ENCODE data around the gene FAHD1.

Gene FAHD1

DNA sequence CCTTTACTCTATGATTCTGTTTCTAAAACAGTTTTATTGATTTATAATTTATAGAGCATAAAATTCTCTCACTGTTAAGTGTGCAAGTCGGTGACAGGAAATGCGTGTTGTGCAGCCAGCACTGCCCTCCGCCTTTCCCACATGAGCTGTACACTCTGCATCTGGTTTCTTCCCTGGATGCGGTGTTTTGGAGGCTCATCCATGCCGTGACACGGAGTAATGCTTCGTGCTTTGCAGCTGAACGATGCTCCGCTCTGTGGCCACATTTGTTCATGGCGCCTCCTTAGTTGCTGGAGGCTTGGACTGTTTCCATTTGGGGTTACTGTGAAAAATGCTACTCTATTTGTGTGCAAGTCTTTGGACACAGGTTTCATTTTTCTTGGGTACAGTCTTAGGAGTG is 26.3 kb upstream of the FAHD1 start:
- H3K36me3 ChIP-seq (ENCODE audit: control insufficient read depth, insufficient read depth, low read length): no peaks in the 10 kb centered on the region
- no peak overlapping the region for H3K27ac ChIP-seq (ENCODE audit: low read length)
- H3K27me3 ChIP-seq (ENCODE audit: control insufficient read depth, insufficient read depth, low read length): no peaks in the 10 kb centered on the region
- H3K4me3 ChIP-seq (ENCODE audit: low read length): no peak overlapping the region
- H3K4me1 ChIP-seq (ENCODE audit: control insufficient read depth, insufficient read depth, low read length): no peaks in the 10 kb centered on the region
- WGBS (ENCODE audit: insufficient coverage, insufficient read length): no CpG with 5 or more reads among the region's 10 CpGs
- peaks cover 3% of the 10 kb centered on the region for H3K9me3 ChIP-seq (ENCODE audit: control insufficient read depth, insufficient read depth, low read length)
- DNase-seq (ENCODE audit: low read depth, low spot score): no peak

DNA sequence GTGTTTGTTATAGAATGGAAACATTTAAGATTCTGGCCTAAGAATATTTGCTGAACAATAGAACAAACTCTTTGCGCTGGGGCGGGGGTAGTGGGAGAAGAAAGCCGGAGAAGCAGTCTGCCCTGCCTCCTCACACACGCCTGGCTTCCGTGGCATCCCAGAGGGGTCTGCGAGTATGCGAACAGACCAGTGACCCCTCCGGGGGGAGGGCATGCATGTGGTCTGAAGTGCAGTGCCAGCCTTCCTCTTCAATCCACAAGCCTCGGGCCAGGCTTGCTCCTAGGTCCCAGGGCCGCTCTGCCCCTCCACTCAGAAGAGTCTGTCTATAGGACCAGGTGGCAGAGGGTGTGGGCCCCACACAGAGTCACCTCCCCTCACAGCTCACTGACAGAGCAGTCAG is 19.4 kb upstream of the FAHD1 start:
- Histone ChIP-seq H3K9me3 (ENCODE audit: control insufficient read depth, insufficient read depth, low read length) (no peaks in the 10 kb centered on the region; the same call in 1 of the 2 replicates), H3K27me3 (ENCODE audit: control insufficient read depth, insufficient read depth, low read length) (no peaks in the 10 kb centered on the region), H3K27ac (ENCODE audit: low read length) (no peak overlapping the region), H3K4me3 (ENCODE audit: low read length) (no peak overlapping the region), H3K36me3 (ENCODE audit: control insufficient read depth, insufficient read depth, low read length) (no peaks in the 10 kb centered on the region), H3K4me1 (ENCODE audit: control insufficient read depth, insufficient read depth, low read length) (no peaks in the 10 kb centered on the region)
- no CpG with 5 or more reads among the region's 10 CpGs for WGBS (ENCODE audit: insufficient coverage, insufficient read length)
- DNase-seq (ENCODE audit: low read depth, low spot score): no peak

- H3K9me3 ChIP-seq (ENCODE audit: control insufficient read depth, insufficient read depth, low read length): no peaks in the 10 kb centered on the region; the same call in 1 of the 2 replicates
- H3K4me1 ChIP-seq (ENCODE audit: control insufficient read depth, insufficient read depth, low read length): no peaks in the 10 kb centered on the region
- no CpG with 5 or more reads among the region's 18 CpGs for WGBS (ENCODE audit: insufficient coverage, insufficient read length)
- H3K4me3 ChIP-seq (ENCODE audit: low read length): no peak overlapping the region
- H3K27ac ChIP-seq (ENCODE audit: low read length): no peak overlapping the region
- no peaks in the 10 kb centered on the region for H3K27me3 ChIP-seq (ENCODE audit: control insufficient read depth, insufficient read depth, low read length)
- DNase-seq (ENCODE audit: low read depth, low spot score): no peak
- H3K36me3 ChIP-seq (ENCODE audit: control insufficient read depth, insufficient read depth, low read length): no peaks in the 10 kb centered on the region
Measured at GRCh38 chr16:1808691-1809090, 18.3 kb upstream of the FAHD1 start.

DNA sequence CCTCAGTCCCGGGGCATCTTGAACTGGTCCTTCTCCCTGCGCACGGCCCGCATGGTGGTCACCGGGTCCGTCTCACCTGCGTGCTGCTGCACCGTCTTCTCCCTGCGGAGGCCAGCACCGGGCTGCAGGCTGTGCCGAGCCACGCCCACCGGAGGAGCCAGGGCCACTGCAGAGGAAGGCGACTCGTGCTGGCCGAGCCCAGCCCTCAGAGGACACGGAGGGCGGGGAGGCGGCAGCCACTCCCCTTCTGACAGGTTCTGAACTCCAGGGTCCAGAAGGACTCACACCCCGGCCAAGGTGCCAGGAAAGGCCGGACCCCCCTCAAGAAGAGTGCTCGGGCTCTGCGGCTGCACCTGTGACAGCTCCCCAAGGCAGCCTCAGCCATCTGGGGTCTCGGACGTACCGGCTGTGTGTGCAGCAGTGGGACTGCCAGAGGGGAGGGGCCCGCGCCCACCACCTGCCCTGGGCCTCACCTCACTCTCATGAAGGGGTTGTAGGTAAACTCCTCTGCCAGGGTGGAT is 17.7 kb upstream of the FAHD1 start:
- Histone ChIP-seq H3K27me3 (ENCODE audit: control insufficient read depth, insufficient read depth, low read length) (no peaks in the 10 kb centered on the region), H3K27ac (ENCODE audit: low read length) (no peak overlapping the region), H3K4me3 (ENCODE audit: low read length) (no peak overlapping the region), H3K9me3 (ENCODE audit: control insufficient read depth, insufficient read depth, low read length) (no peaks in the 10 kb centered on the region; the same call in 1 of the 2 replicates), H3K36me3 (ENCODE audit: control insufficient read depth, insufficient read depth, low read length) (no peaks in the 10 kb centered on the region), H3K4me1 (ENCODE audit: control insufficient read depth, insufficient read depth, low read length) (no peaks in the 10 kb centered on the region)
- no CpG with 5 or more reads among the region's 28 CpGs for WGBS (ENCODE audit: insufficient coverage, insufficient read length)
- DNase-seq (ENCODE audit: low read depth, low spot score): no peak

- no peak for DNase-seq (ENCODE audit: low read depth, low spot score)
- H3K4me3 ChIP-seq (ENCODE audit: low read length): no peak overlapping the region
- no peaks in the 10 kb centered on the region for H3K9me3 ChIP-seq (ENCODE audit: control insufficient read depth, insufficient read depth, low read length)
- H3K27ac ChIP-seq (ENCODE audit: low read length): no peak overlapping the region
- no peaks in the 10 kb centered on the region for H3K36me3 ChIP-seq (ENCODE audit: control insufficient read depth, insufficient read depth, low read length)
- H3K27me3 ChIP-seq (ENCODE audit: control insufficient read depth, insufficient read depth, low read length): no peaks in the 10 kb centered on the region
- no peaks in the 10 kb centered on the region for H3K4me1 ChIP-seq (ENCODE audit: control insufficient read depth, insufficient read depth, low read length)
- WGBS (ENCODE audit: insufficient coverage, insufficient read length): no CpG with 5 or more reads among the region's 16 CpGs
Measured at GRCh38 chr16:1810106-1810505, 16.9 kb upstream of the FAHD1 start.

GRCh38 chr16:1810536-1810935 is 16.5 kb upstream of the FAHD1 start:
- no peak for DNase-seq (ENCODE audit: low read depth, low spot score)
- H3K4me1 ChIP-seq (ENCODE audit: control insufficient read depth, insufficient read depth, low read length): no peaks in the 10 kb centered on the region
- H3K36me3 ChIP-seq (ENCODE audit: control insufficient read depth, insufficient read depth, low read length): 0 out of 2 replicates have a peak, but pooled peaks cover 2% of the 10 kb centered on the region
- no peaks in the 10 kb centered on the region for H3K9me3 ChIP-seq (ENCODE audit: control insufficient read depth, insufficient read depth, low read length)
- H3K27me3 ChIP-seq (ENCODE audit: control insufficient read depth, insufficient read depth, low read length): no peaks in the 10 kb centered on the region
- H3K4me3 ChIP-seq (ENCODE audit: low read length): no peak overlapping the region
- no CpG with 5 or more reads among the region's 16 CpGs for WGBS (ENCODE audit: insufficient coverage, insufficient read length)
- H3K27ac ChIP-seq (ENCODE audit: low read length): no peak overlapping the region

DNA sequence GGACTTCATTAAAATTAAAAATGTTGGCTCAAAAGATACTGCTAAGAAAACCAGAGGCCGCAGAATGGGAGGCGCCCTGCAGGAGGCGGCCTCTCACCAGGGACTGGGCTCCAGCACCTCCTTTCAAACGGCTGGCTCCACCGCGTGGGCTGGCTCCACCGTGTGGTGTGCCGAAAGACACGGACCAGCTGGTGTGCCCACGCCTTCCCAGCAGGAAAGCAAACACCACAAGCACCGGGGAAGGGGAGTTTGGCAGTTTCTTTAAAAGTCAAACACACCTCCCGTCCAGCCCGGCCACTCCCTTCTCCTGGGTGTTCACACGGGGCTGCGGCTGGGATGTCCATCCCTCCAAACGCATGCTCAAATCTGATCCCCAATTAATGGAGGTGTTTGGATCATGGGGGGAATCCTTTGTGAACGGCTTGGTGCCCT is 14.3 kb upstream of the FAHD1 start:
- no peak for DNase-seq (ENCODE audit: low read depth, low spot score)
- Histone ChIP-seq H3K4me1 (ENCODE audit: control insufficient read depth, insufficient read depth, low read length) (no peaks in the 10 kb centered on the region), H3K4me3 (ENCODE audit: low read length) (no peak overlapping the region), H3K36me3 (ENCODE audit: control insufficient read depth, insufficient read depth, low read length) (peaks cover 10% of the 10 kb centered on the region; the same call in 1 of the 2 replicates), H3K27ac (ENCODE audit: low read length) (no peak overlapping the region), H3K27me3 (ENCODE audit: control insufficient read depth, insufficient read depth, low read length) (no peaks in the 10 kb centered on the region), H3K9me3 (ENCODE audit: control insufficient read depth, insufficient read depth, low read length) (no peaks in the 10 kb centered on the region)
- no CpG with 5 or more reads among the region's 17 CpGs for WGBS (ENCODE audit: insufficient coverage, insufficient read length)

GRCh38 chr16:1815461-1815860 is 11.5 kb upstream of the FAHD1 start:
- no peak for DNase-seq (ENCODE audit: low read depth, low spot score)
- no peak overlapping the region for H3K27ac ChIP-seq (ENCODE audit: low read length)
- H3K27me3 ChIP-seq (ENCODE audit: control insufficient read depth, insufficient read depth, low read length): no peaks in the 10 kb centered on the region
- no peaks in the 10 kb centered on the region for H3K4me1 ChIP-seq (ENCODE audit: control insufficient read depth, insufficient read depth, low read length)
- H3K4me3 ChIP-seq (ENCODE audit: low read length): no peak overlapping the region
- no peaks in the 10 kb centered on the region for H3K9me3 ChIP-seq (ENCODE audit: control insufficient read depth, insufficient read depth, low read length)
- peaks cover 15% of the 10 kb centered on the region; the same call in 1 of the 2 replicates for H3K36me3 ChIP-seq (ENCODE audit: control insufficient read depth, insufficient read depth, low read length)
- WGBS (ENCODE audit: insufficient coverage, insufficient read length): no CpG with 5 or more reads among the region's 11 CpGs

GRCh38 chr16:1816396-1817275 is 10.4 kb upstream of the FAHD1 start:
- Histone ChIP-seq H3K27me3 (ENCODE audit: control insufficient read depth, insufficient read depth, low read length) (no peaks in the 10 kb centered on the region), H3K27ac (ENCODE audit: low read length) (no peak overlapping the region), H3K36me3 (ENCODE audit: control insufficient read depth, insufficient read depth, low read length) (peaks cover 15% of the 10 kb centered on the region; the same call in 1 of the 2 replicates), H3K4me3 (ENCODE audit: low read length) (no peak overlapping the region), H3K4me1 (ENCODE audit: control insufficient read depth, insufficient read depth, low read length) (no peaks in the 10 kb centered on the region), H3K9me3 (ENCODE audit: control insufficient read depth, insufficient read depth, low read length) (no peaks in the 10 kb centered on the region)
- no CpG with 5 or more reads among the region's 40 CpGs for WGBS (ENCODE audit: insufficient coverage, insufficient read length)
- no peak for DNase-seq (ENCODE audit: low read depth, low spot score)

- no peak overlapping the region for H3K27ac ChIP-seq (ENCODE audit: low read length)
- DNase-seq (ENCODE audit: low read depth, low spot score): no peak
- H3K27me3 ChIP-seq (ENCODE audit: control insufficient read depth, insufficient read depth, low read length): no peaks in the 10 kb centered on the region
- no peak overlapping the region for H3K4me3 ChIP-seq (ENCODE audit: low read length)
- peaks cover 17% of the 10 kb centered on the region; the same call in 1 of the 2 replicates for H3K36me3 ChIP-seq (ENCODE audit: control insufficient read depth, insufficient read depth, low read length)
- no peaks in the 10 kb centered on the region for H3K9me3 ChIP-seq (ENCODE audit: control insufficient read depth, insufficient read depth, low read length)
- WGBS (ENCODE audit: insufficient coverage, insufficient read length): no CpG with 5 or more reads among the region's 9 CpGs
- H3K4me1 ChIP-seq (ENCODE audit: control insufficient read depth, insufficient read depth, low read length): no peaks in the 10 kb centered on the region
Measured at GRCh38 chr16:1817276-1817589, 9.8 kb upstream of the FAHD1 start.

Measured in iPS DF 6.9 (cell line).